ENCODE results near the gene BTAF1. TPM values are rescaled to one million over a fixed set of nuclear protein-coding genes. Genes with fewer than 3 reads are reported as not detected.

The BTAF1 gene
- total and polyA plus RNA-seq, 8 donors: 5.5 to 16.4 (median 12.5) TPM

DNA sequence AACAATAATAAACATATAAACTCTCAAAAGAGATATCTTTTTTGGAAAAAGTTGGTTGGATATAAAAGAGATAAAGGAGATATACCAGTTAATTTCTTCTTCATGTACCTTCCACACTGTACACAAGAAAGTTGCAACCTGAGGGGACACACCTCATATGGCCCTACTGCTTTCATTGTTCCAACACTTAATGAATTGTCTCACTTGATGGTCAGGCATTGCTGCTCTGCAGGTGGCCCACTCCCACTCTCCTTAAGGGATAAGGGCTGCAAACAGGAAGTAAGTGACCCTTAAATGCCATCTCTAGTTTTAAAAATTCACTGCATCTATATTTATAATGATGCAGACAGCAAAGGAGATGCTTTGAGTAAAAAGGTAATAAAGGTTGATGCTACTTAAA is 152.3 kb downstream of the BTAF1 start:
- FAIRE-seq (no peak), ATAC-seq (no peak)

DNA sequence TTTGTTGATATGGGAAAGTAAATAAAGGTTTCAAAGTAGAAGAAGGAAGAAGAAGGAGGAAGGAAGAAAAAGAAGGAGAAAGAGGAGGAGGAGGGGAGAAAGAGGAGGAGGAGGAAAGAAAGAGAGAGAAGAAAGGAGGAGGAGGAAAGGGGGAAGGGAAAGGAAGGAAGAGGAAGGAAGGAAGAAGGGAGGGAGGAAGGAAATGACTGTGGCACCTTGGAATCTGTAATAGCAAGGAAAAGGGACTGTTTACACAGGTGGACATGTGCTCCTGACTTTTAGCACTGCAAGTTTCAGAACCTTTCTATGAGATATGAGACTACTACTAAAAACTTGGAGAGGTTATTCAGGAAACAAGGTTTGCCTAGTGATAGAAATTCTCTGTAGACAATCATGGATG is 153.2 kb downstream of the BTAF1 start:
- FAIRE-seq: no peak
- H3K36me3 ChIP-seq: peaks cover 0 to 7% (median 0%) of the 10 kb centered on the region in 3 donors
- TF ChIP-seq, protein P1, sequence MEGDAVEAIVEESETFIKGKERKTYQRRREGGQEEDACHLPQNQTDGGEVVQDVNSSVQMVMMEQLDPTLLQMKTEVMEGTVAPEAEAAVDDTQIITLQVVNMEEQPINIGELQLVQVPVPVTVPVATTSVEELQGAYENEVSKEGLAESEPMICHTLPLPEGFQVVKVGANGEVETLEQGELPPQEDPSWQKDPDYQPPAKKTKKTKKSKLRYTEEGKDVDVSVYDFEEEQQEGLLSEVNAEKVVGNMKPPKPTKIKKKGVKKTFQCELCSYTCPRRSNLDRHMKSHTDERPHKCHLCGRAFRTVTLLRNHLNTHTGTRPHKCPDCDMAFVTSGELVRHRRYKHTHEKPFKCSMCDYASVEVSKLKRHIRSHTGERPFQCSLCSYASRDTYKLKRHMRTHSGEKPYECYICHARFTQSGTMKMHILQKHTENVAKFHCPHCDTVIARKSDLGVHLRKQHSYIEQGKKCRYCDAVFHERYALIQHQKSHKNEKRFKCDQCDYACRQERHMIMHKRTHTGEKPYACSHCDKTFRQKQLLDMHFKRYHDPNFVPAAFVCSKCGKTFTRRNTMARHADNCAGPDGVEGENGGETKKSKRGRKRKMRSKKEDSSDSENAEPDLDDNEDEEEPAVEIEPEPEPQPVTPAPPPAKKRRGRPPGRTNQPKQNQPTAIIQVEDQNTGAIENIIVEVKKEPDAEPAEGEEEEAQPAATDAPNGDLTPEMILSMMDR (IDR thresholded peaks at IDR 0.05): no peak
- H3K27me3 ChIP-seq: no peaks in the 10 kb centered on the region
- intact Hi-C loops (cut with DNase I): loop anchor here in 1 of 3 donors (10.0 kb wide), 1 partner anchor 358 kb away; no protein-coding TSS in a partner anchor
- DNase-seq: no peak
- ATAC-seq: peak; percentile 69 to 84 (median 78)
- no peak overlapping the region for H3K4me3 ChIP-seq
- no peaks in the 10 kb centered on the region for H3K9me3 ChIP-seq
- no peak overlapping the region for H3K27ac ChIP-seq
- H3K4me1 ChIP-seq: peaks cover 0 to 14% (median 5%) of the 10 kb centered on the region in 3 donors

More for the DNA sequence above, 152.3 kb downstream of the BTAF1 start:
- TF ChIP-seq, protein P1 (IDR thresholded peaks at IDR 0.05): no peak
- Histone ChIP-seq H3K27me3 (no peaks in the 10 kb centered on the region), H3K36me3 (peaks cover 0 to 2% (median 0%) of the 10 kb centered on the region in 3 donors), H3K4me3 (no peak overlapping the region), H3K4me1 (peaks cover 0 to 14% (median 5%) of the 10 kb centered on the region in 3 donors), H3K9me3 (no peaks in the 10 kb centered on the region), H3K27ac (no peak overlapping the region)
- intact Hi-C loops (cut with DNase I): loop anchor here in 1 of 3 donors (10.0 kb wide), 1 partner anchor 359 kb away; no protein-coding TSS in a partner anchor
- DNase-seq: no peak

DNA sequence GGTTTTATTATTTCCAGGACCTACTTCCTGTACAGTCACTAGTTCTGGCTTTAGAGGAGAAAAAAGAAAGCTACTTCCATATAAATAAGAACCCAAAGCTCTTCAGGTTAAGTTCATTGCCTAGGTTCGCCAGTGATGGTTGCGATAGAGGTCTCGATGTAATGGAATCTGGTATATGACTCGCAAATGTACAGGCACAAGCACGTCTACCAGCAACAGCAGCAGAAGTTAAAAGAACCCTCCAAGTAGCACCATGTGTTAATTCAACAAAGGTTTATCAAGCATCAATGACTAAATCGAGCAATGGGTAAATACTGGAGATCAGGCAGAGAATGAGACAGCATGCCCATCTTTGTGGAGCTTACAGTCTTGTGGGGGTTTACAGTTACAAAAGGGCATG is 155.4 kb downstream of the BTAF1 start:
- ATAC-seq (no peak), DNase-seq (no peak), FAIRE-seq (no peak)
- Histone ChIP-seq H3K27ac (no peak overlapping the region), H3K9me3 (no peaks in the 10 kb centered on the region), H3K36me3 (peaks cover 0 to 7% (median 0%) of the 10 kb centered on the region in 3 donors), H3K27me3 (no peaks in the 10 kb centered on the region), H3K4me1 (peaks cover 0 to 14% (median 5%) of the 10 kb centered on the region in 3 donors), H3K4me3 (no peak overlapping the region)
- intact Hi-C loops (cut with DNase I): loop anchor here in 1 of 3 donors (10.0 kb wide), 1 partner anchor 356 kb away; no protein-coding TSS in a partner anchor
- TF ChIP-seq, protein P1 (IDR thresholded peaks at IDR 0.05): no peak
- WGBS, 2 donors: 82 to 87% methylated on average over 6 of the region's 6 CpGs

Other genes starting within 250 kb of the BTAF1 start
- 10 to 100 TPM; 13.8 to 22.6 (median 15.2) TPM for gene TNKS2, start 125.3 kb upstream of the BTAF1 start, total RNA-seq
- gene TNKS2, start 125.3 kb upstream of the BTAF1 start, polyA plus RNA-seq: 10 to 100 TPM in 1 of 2 donors, 1 to 10 TPM in 1; 5.2 to 12.4 TPM
- 1 to 10 TPM in 3 of 6 donors, under 1 TPM in 3; 0.72 to 1.4 (median 0.96) TPM for gene FGFBP3, start 14.3 kb upstream of the BTAF1 start, total RNA-seq
- gene FGFBP3, start 14.3 kb upstream of the BTAF1 start, polyA plus RNA-seq: 1 to 10 TPM; 1.1 to 1.9 TPM